ENCODE results near the gene C4A. TPM values are rescaled to one million over a fixed set of nuclear protein-coding genes. Genes with fewer than 3 reads are reported as not detected.
"Not testable (repeated sequence)": the region's sequence is repeated elsewhere in the genome, so short reads cannot be mapped to it uniquely, and the experiment has no call there.

C4A gene
- total RNA-seq, 2 experiments from 2014 or later: 4.2 TPM

DNA sequence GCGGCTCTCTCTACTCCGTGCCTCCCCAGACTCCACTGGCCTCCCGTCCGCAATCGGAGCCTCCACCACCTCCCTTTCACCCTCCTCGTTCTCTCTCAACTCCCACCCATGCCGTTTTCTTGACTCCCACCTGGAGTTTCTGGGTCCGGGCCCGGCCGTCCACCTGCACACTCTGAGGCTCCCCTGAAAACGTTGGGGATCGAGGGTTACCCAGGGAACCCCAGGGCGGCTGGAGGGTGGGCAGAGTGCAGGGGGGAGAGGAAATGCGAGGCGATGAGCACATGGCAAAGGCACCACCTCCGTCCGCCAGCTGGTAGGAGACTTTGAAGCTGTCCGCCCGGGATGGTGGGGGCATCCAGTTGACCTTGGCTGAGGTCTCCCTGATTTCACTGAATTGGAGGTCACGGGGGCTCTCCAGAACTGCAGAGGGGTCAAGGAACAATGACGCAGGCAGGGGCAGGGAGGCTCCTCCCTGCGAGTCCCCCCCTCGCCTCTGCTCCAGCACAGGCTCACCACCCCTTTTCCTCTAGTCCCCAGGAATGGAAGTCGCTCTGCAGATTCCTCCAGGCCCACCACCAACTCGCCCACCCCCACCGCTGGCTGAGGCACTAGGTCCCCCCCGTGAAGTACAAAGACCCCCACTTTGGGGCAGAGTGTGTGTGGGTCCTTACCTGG is 29.1 kb downstream of the C4A start:
- H3K4me1 ChIP-seq (ENCODE audit: insufficient read depth, low read length); H3K36me3 Mint-ChIP-seq (ENCODE audit: low read depth); H3K27me3 ChIP-seq (ENCODE audit: control insufficient read depth in 1 of 2, insufficient read depth in 2 of 2, low read length in 2 of 2); POLR2A ChIA-PET; H3K36me3 ChIP-seq (ENCODE audit: insufficient read depth, low read length); H3K4me1 Mint-ChIP-seq (ENCODE audit: low read depth); H3K27ac Mint-ChIP-seq; H3K27ac ChIP-seq (ENCODE audit: low read depth in 1 of 2, low read length in 2 of 2); H3K9me3 Mint-ChIP-seq; H3K27me3 Mint-ChIP-seq; ATAC-seq (ENCODE audit: poor library complexity); CTCF ChIA-PET; intact Hi-C loops (cut with DNase I, micrococcal nuclease); H3K4me3 ChIP-seq (ENCODE audit: low read length); H3K9me3 ChIP-seq (ENCODE audit: control insufficient read depth in 1 of 2, insufficient read depth in 1 of 2, low read length in 2 of 2); H3K4me3 Mint-ChIP-seq: not testable (repeated sequence)
- DNase-seq: peak in 1 of 14 experiments; percentile 4

DNA sequence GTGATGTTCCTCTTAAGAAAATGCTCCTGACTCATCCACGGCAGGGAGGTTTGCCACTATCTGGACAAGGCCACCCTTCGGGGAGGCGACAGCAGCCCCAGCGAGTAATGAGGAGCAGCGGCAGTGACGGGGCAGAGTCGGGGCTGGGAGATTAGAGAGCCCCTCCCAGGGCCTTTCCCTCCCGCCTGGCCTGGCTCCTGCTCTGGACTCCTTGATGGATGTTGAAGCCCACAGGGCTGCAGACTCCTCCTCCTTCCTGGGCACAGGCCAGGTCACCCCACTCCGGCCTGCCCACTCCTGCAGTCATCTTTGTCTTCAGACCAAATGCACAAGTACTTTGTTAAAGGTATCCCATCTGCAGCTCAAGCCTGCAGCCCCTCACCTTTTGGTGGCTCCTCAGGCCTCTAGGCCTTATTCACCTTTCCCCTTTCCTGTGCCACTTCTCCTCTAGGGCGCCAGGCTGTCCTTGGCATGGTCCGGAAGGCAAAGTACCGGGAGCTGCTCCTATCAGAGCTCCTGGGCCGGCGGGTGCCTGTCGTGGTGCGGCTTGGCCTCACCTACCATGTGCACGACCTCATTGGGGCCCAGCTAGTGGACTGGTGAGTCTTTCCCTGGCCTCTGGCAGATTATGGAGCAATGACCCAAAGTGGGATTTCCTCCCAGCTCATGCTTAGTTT is 31.2 kb downstream of the C4A start:
- H3K27me3 Mint-ChIP-seq; H3K4me3 ChIP-seq (ENCODE audit: low read length); intact Hi-C loops (cut with DNase I, micrococcal nuclease); H3K27ac Mint-ChIP-seq; H3K9me3 ChIP-seq (ENCODE audit: control insufficient read depth in 1 of 2, insufficient read depth in 1 of 2, low read length in 2 of 2); DNase-seq; CTCF ChIA-PET; H3K4me3 Mint-ChIP-seq; H3K36me3 ChIP-seq (ENCODE audit: insufficient read depth, low read length); H3K27ac ChIP-seq (ENCODE audit: low read depth in 1 of 2, low read length in 2 of 2); ATAC-seq (ENCODE audit: poor library complexity); POLR2A ChIA-PET; H3K36me3 Mint-ChIP-seq (ENCODE audit: low read depth); H3K4me1 Mint-ChIP-seq (ENCODE audit: low read depth); H3K27me3 ChIP-seq (ENCODE audit: control insufficient read depth in 1 of 2, insufficient read depth in 2 of 2, low read length in 2 of 2); H3K9me3 Mint-ChIP-seq; H3K4me1 ChIP-seq (ENCODE audit: insufficient read depth, low read length): not testable (repeated sequence)

DNA sequence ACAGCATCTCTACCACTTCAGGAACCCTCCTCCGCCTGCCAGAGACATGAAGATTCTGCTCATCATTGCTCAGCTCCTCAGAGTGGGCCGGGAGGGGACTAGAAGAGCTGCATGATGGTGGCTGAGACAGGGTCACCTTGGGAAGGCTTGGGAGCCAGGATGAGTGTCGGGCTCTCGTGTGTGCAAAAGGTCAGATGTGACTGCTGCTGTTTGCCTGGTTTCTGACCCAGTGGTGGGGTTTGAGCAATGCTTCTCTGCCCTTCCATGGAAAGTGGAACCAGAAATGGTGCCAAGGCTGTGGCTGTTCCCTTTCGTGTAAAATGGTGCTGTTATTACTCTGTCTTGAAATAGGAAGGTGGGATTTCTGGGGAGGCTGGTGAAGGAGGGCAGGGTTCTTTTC is 31.9 kb downstream of the C4A start:
- H3K27ac ChIP-seq (ENCODE audit: low read depth in 1 of 2, low read length in 2 of 2); POLR2A ChIA-PET; H3K9me3 ChIP-seq (ENCODE audit: control insufficient read depth in 1 of 2, insufficient read depth in 1 of 2, low read length in 2 of 2); H3K36me3 Mint-ChIP-seq (ENCODE audit: low read depth); H3K4me1 Mint-ChIP-seq (ENCODE audit: low read depth); CTCF ChIA-PET; H3K9me3 Mint-ChIP-seq; H3K4me3 ChIP-seq (ENCODE audit: low read length); DNase-seq; H3K27me3 Mint-ChIP-seq; H3K36me3 ChIP-seq (ENCODE audit: insufficient read depth, low read length); H3K4me3 Mint-ChIP-seq; H3K27ac Mint-ChIP-seq; H3K4me1 ChIP-seq (ENCODE audit: insufficient read depth, low read length); intact Hi-C loops (cut with DNase I, micrococcal nuclease); ATAC-seq (ENCODE audit: poor library complexity); H3K27me3 ChIP-seq (ENCODE audit: control insufficient read depth in 1 of 2, insufficient read depth in 2 of 2, low read length in 2 of 2): not testable (repeated sequence)

DNA sequence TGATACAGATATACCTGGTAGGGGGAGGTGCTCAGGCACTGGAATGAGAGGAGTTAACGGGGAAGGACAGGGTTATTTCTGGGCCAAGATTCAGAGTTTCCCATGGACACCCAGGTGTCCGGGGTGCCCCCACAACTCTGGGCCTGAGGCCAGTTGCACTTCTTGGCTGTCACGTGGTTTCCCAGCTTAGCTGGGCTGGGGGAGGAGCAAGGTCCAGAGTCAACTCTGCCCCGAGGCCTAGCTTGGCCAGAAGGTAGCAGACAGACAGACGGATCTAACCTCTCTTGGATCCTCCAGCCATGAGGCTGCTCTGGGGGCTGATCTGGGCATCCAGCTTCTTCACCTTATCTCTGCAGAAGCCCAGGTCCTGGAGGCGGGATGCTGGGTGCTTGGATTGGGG is 32.7 kb downstream of the C4A start, which contains the start of gene C4B:
C4B (plus strand) TSS at position 249 of the 400 bp plus-strand sequence; CDS start at position 300, 51 bp downstream.
- H3K4me1 ChIP-seq (ENCODE audit: insufficient read depth, low read length); H3K4me3 Mint-ChIP-seq; CTCF ChIA-PET; H3K9me3 ChIP-seq (ENCODE audit: control insufficient read depth in 1 of 2, insufficient read depth in 1 of 2, low read length in 2 of 2); H3K36me3 ChIP-seq (ENCODE audit: insufficient read depth, low read length); H3K27ac Mint-ChIP-seq; DNase-seq; ATAC-seq (ENCODE audit: poor library complexity); H3K9me3 Mint-ChIP-seq; H3K27ac ChIP-seq (ENCODE audit: low read depth in 1 of 2, low read length in 2 of 2); intact Hi-C loops (cut with DNase I, micrococcal nuclease); H3K27me3 ChIP-seq (ENCODE audit: control insufficient read depth in 1 of 2, insufficient read depth in 2 of 2, low read length in 2 of 2); H3K27me3 Mint-ChIP-seq; H3K4me3 ChIP-seq (ENCODE audit: low read length); H3K36me3 Mint-ChIP-seq (ENCODE audit: low read depth); H3K4me1 Mint-ChIP-seq (ENCODE audit: low read depth); POLR2A ChIA-PET: not testable (repeated sequence)

DNA sequence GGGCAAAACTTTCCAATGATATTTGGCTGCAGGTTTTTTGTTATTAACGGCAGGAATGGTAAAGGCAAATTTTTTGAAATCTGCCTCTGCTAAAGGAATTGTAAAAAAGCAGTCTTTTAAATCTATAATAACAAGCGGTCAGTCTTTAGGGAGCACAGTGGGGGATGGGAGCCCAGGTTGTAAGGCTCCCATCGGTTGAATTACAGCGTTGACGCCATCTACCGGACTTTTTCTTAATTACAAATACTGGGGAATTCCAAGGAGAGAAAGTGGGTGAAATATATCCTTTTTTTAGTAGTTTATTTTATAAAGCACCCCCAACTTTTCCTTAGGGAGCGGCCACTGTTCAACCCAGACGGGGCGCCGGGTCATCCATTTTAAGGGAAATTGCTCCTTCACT is 40.2 kb downstream of the C4A start:
- H3K27ac Mint-ChIP-seq; H3K4me1 ChIP-seq (ENCODE audit: insufficient read depth, low read length); H3K27me3 Mint-ChIP-seq; CTCF ChIA-PET; H3K36me3 Mint-ChIP-seq (ENCODE audit: low read depth); intact Hi-C loops (cut with DNase I, micrococcal nuclease); H3K9me3 ChIP-seq (ENCODE audit: control insufficient read depth in 1 of 2, insufficient read depth in 1 of 2, low read length in 2 of 2); H3K27ac ChIP-seq (ENCODE audit: low read depth in 1 of 2, low read length in 2 of 2); H3K27me3 ChIP-seq (ENCODE audit: control insufficient read depth in 1 of 2, insufficient read depth in 2 of 2, low read length in 2 of 2); POLR2A ChIA-PET; H3K4me1 Mint-ChIP-seq (ENCODE audit: low read depth); ATAC-seq (ENCODE audit: poor library complexity); H3K36me3 ChIP-seq (ENCODE audit: insufficient read depth, low read length); H3K4me3 Mint-ChIP-seq; H3K9me3 Mint-ChIP-seq; H3K4me3 ChIP-seq (ENCODE audit: low read length); DNase-seq: not testable (repeated sequence)

DNA sequence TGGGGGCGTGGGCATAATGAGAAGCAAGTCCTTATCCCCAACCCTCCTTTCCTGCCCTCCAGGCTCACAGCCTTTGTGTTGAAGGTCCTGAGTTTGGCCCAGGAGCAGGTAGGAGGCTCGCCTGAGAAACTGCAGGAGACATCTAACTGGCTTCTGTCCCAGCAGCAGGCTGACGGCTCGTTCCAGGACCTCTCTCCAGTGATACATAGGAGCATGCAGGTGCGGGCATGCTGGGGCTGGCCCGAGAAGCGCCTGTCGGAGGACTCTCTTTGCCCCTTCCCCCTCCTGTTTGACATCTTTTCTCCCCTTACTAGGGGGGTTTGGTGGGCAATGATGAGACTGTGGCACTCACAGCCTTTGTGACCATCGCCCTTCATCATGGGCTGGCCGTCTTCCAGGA is 46.8 kb downstream of the C4A start:
- CTCF ChIA-PET; ATAC-seq (ENCODE audit: poor library complexity); H3K27me3 Mint-ChIP-seq: not testable (repeated sequence)

DNA sequence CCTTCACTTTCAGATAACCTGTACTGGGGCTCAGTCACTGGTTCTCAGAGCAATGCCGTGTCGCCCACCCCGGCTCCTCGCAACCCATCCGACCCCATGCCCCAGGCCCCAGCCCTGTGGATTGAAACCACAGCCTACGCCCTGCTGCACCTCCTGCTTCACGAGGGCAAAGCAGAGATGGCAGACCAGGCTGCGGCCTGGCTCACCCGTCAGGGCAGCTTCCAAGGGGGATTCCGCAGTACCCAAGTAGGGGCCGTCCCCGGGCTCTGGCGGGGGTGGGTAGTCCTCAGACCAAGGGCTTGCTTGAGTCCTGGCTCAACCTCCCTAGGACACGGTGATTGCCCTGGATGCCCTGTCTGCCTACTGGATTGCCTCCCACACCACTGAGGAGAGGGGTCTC is 47.7 kb downstream of the C4A start:
- DNase-seq; H3K9me3 Mint-ChIP-seq; H3K27ac ChIP-seq (ENCODE audit: low read depth in 1 of 2, low read length in 2 of 2); H3K4me1 Mint-ChIP-seq (ENCODE audit: low read depth); CTCF ChIA-PET; H3K36me3 Mint-ChIP-seq (ENCODE audit: low read depth); H3K4me3 Mint-ChIP-seq; H3K27me3 Mint-ChIP-seq; ATAC-seq (ENCODE audit: poor library complexity); POLR2A ChIA-PET; H3K36me3 ChIP-seq (ENCODE audit: insufficient read depth, low read length); H3K9me3 ChIP-seq (ENCODE audit: control insufficient read depth in 1 of 2, insufficient read depth in 1 of 2, low read length in 2 of 2); H3K4me1 ChIP-seq (ENCODE audit: insufficient read depth, low read length); H3K27ac Mint-ChIP-seq; H3K4me3 ChIP-seq (ENCODE audit: low read length); intact Hi-C loops (cut with DNase I, micrococcal nuclease); H3K27me3 ChIP-seq (ENCODE audit: control insufficient read depth in 1 of 2, insufficient read depth in 2 of 2, low read length in 2 of 2): not testable (repeated sequence)

More for the DNA sequence above, 46.8 kb downstream of the C4A start:
- POLR2A ChIA-PET; H3K27ac ChIP-seq (ENCODE audit: low read depth in 1 of 2, low read length in 2 of 2); DNase-seq; H3K9me3 ChIP-seq (ENCODE audit: control insufficient read depth in 1 of 2, insufficient read depth in 1 of 2, low read length in 2 of 2); H3K9me3 Mint-ChIP-seq; H3K27ac Mint-ChIP-seq; H3K4me3 Mint-ChIP-seq; H3K27me3 ChIP-seq (ENCODE audit: control insufficient read depth in 1 of 2, insufficient read depth in 2 of 2, low read length in 2 of 2); H3K36me3 ChIP-seq (ENCODE audit: insufficient read depth, low read length); H3K4me1 Mint-ChIP-seq (ENCODE audit: low read depth); intact Hi-C loops (cut with DNase I, micrococcal nuclease); H3K4me1 ChIP-seq (ENCODE audit: insufficient read depth, low read length); H3K36me3 Mint-ChIP-seq (ENCODE audit: low read depth); H3K4me3 ChIP-seq (ENCODE audit: low read length): not testable (repeated sequence)
